GM23248 (cell line): ENCODE results near the gene XIRP2. TPM values are rescaled to one million over a fixed set of nuclear protein-coding genes. Genes with fewer than 3 reads are reported as not detected.

ENCODE experiments used
- DNase-seq: peaks from one replicate; pipeline ENCODE4 v3.0.0-alpha.2; 2015
- H2AFZ ChIP-seq: fragments of 200-600 bp; sonication (generic); 2 replicates; pipeline ENCODE4 v1.6.1; 2016; ENCODE audit warnings: antibody characterized with exemption
- H3F3A ChIP-seq: fragments of 200-600 bp; sonication (generic); 2 replicates; pipeline ENCODE4 v1.6.1; 2016; ENCODE audit warnings: mild to moderate bottlenecking, antibody characterized with exemption, mixed run types; ENCODE audit not compliant: insufficient read depth
- H3K27ac ChIP-seq: fragments of 200-600 bp; sonication (generic); 2 replicates; pipeline ENCODE4 v1.5.1; 2016; ENCODE audit warnings: mild to moderate bottlenecking
- H3K27me3 ChIP-seq: fragments of 200-600 bp; sonication (generic); replicated peaks from 2 replicates; pipeline ENCODE4 v1.6.1; 2016; ENCODE audit warnings: mild to moderate bottlenecking; ENCODE audit not compliant: insufficient read depth
- H3K36me3 ChIP-seq: fragments of 200-600 bp; sonication (generic); 2 replicates; pipeline ENCODE4 v1.6.1; 2016; ENCODE audit warnings: low read depth, mild to moderate bottlenecking
- H3K4me1 ChIP-seq: fragments of 200-600 bp; sonication (generic); 2 replicates; pipeline ENCODE4 v1.6.1; 2016; ENCODE audit warnings: mild to moderate bottlenecking; ENCODE audit not compliant: insufficient read depth
- H3K4me2 ChIP-seq: fragments of 200-600 bp; sonication (generic); one replicate; pipeline ENCODE4 v1.6.1; 2016; ENCODE audit warnings: mild to moderate bottlenecking; ENCODE audit not compliant: unreplicated experiment
- H3K4me3 ChIP-seq: fragments of 200-600 bp; sonication (generic); 2 replicates; pipeline ENCODE4 v1.5.1; 2016; ENCODE audit warnings: mild to moderate bottlenecking
- H3K79me2 ChIP-seq: fragments of 200-600 bp; sonication (generic); 2 replicates; pipeline ENCODE4 v1.6.1; 2016; ENCODE audit warnings: mild to moderate bottlenecking; ENCODE audit not compliant: insufficient read depth
- H3K9ac ChIP-seq: fragments of 200-600 bp; sonication (generic); 2 replicates; pipeline ENCODE4 v1.6.1; 2016; ENCODE audit warnings: mild to moderate bottlenecking
- H3K9me2 ChIP-seq: fragments of 200-600 bp; sonication (generic); 2 replicates; pipeline ENCODE4 v1.6.1; 2016; ENCODE audit warnings: mixed run types, mild to moderate bottlenecking, moderate library complexity; ENCODE audit not compliant: insufficient read depth
- H3K9me3 ChIP-seq: fragments of 200-600 bp; sonication (generic); one replicate; pipeline ENCODE4 v1.6.1; 2017; ENCODE audit warnings: low read depth
- H4K20me1 ChIP-seq: fragments of 200-600 bp; sonication (generic); 2 replicates; pipeline ENCODE4 v1.6.0; 2016; ENCODE audit not compliant: insufficient read depth
- EZH2 ChIP-seq: fragments of 200-600 bp; sonication (generic); IDR thresholded peaks from 2 replicates; pipeline ENCODE4 v1.6.1; 2018; ENCODE audit warnings: antibody characterized with exemption, mild to moderate bottlenecking; ENCODE audit not compliant: insufficient read depth, poor library complexity, severe bottlenecking
- EZH2phosphoT487 ChIP-seq: fragments of 200-600 bp; sonication (generic); IDR thresholded peaks from 2 replicates; pipeline ENCODE4 v1.6.1; 2018; ENCODE audit warnings: antibody characterized with exemption, moderate library complexity, mild to moderate bottlenecking, low read depth; ENCODE audit not compliant: insufficient read depth
- WGBS, 2 experiments: methylation state at CpG; one replicate each; pipeline ENCODE4 v1.1.6; 2015 to 2017; ENCODE audit warnings: low lambda C conversion rate in 2 of 2, low coverage in 1 of 2; ENCODE audit errors: missing lambda C conversion rate in 2 of 2; 5-methylcytosine and 5-hydroxymethylcytosine counted together
- in situ Hi-C: fragments of 300-500 bp; cut with MboI; formaldehyde crosslinking; loops from 2 replicates; pipeline ENCODE4 v1.15.0; 2020
- polyA plus RNA-seq: library from polyadenylated mRNA; unstranded; fragments of >200 nt; fragmentation: Nextera tagmentation; extraction: Ambion mirVana; gene quantifications from 2 replicates; pipeline ENCODE4 v1.2.1, GENCODE V29; 2016
- total RNA-seq: library from RNA; depleted of rRNA; stranded (reverse); fragments of >200 nt; shearing (Covaris generic); gene quantifications from 2 replicates; pipeline ENCODE4 v1.2.3, GENCODE V29; 2014

The XIRP2 gene
- total and polyA plus RNA-seq, 2 experiments from 2014 or later: not detected

DNA sequence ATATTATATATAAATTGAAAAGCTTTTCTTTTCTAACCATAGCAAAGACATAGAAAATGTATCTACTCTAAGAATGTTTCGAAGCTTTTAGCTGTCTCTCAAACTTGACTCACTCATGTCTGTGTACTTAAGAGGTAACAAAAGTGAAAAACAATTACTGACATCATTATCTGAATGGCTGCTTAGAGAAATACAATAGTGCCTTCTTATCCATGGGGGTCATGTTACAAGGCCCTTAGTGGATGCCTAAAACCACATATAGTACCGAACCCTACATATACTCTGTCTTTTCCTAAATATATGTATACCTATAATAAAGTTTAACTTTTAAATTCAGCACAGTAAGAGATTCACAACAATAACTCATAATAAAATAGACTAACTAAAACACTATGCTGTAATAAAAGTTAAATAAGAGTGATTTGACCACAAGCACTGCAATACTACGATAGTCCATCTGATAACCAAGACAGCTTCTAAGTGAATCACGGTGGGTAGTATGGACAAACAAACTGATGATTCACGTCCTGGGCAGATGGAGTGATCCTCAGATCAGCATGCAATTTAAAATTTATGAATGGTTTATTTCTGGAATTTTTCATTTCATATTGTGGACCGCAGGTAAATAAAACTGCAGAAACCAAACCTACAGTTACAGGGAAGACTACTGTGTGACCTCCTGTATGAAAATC is 246.2 kb downstream of the XIRP2 start:
- Histone ChIP-seq H3K27ac (0 out of 2 replicates have a peak overlapping the region, but pooled peaks have one; percentile 4), H3K4me2 (peak overlapping the region; percentile 27)
- in situ Hi-C loops: no loop called here

DNA sequence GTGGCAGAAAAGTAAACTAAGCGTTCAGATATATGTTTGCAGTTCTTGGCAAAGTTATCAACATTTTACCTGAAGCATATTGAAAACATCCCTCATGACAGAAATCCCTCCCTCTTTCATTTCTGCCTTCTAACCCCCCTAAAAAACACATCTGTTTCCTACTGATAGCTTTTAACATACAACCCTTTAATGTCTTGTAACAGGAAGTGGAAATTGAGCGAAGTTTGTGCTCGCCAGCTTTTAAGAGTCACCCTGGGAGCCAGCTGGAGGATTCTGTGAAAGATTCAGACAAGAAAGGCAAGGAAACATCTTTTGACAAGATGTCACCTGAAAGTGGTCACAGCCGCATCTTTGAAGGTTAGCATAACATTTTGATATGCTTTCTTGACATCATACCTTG is 247.4 kb downstream of the XIRP2 start:
- TF ChIP-seq EZH2phosphoT487 (no peak), EZH2 (no peak)
- 89 to 92% methylated on average over 4 of the region's 4 CpGs for WGBS, 2 experiments
- Histone ChIP-seq H3K79me2 (no peaks in the 10 kb centered on the region), H3K4me1 (peaks cover 27% of the 10 kb centered on the region), H3K4me3 (no peak overlapping the region), H4K20me1 (no peaks in the 10 kb centered on the region), H3K9ac (no peak overlapping the region), H3K4me2 (no peak overlapping the region), H3K27me3 (no peaks in the 10 kb centered on the region), H2AFZ (no peak overlapping the region), H3F3A (peaks cover 13% of the 10 kb centered on the region), H3K9me2 (no peaks in the 10 kb centered on the region), H3K9me3 (no peaks in the 10 kb centered on the region), H3K36me3 (no peaks in the 10 kb centered on the region), H3K27ac (no peak overlapping the region)
- in situ Hi-C loops: no loop called here
- no peak for DNase-seq

More for the DNA sequence above, 246.2 kb downstream of the XIRP2 start:
- Histone ChIP-seq H3K36me3 (no peaks in the 10 kb centered on the region), H3K9me3 (no peaks in the 10 kb centered on the region), H3K9me2 (no peaks in the 10 kb centered on the region), H3K27me3 (no peaks in the 10 kb centered on the region), H3K4me3 (no peak overlapping the region), H4K20me1 (no peaks in the 10 kb centered on the region), H2AFZ (no peak overlapping the region), H3K79me2 (no peaks in the 10 kb centered on the region), H3K9ac (no peak overlapping the region), H3F3A (peaks cover 13% of the 10 kb centered on the region), H3K4me1 (peaks cover 20% of the 10 kb centered on the region)
- DNase-seq: peak; percentile 82
- WGBS, 2 experiments: 44 to 45% methylated on average over 6 of the region's 6 CpGs
- TF ChIP-seq EZH2 (no peak), EZH2phosphoT487 (no peak)

DNA sequence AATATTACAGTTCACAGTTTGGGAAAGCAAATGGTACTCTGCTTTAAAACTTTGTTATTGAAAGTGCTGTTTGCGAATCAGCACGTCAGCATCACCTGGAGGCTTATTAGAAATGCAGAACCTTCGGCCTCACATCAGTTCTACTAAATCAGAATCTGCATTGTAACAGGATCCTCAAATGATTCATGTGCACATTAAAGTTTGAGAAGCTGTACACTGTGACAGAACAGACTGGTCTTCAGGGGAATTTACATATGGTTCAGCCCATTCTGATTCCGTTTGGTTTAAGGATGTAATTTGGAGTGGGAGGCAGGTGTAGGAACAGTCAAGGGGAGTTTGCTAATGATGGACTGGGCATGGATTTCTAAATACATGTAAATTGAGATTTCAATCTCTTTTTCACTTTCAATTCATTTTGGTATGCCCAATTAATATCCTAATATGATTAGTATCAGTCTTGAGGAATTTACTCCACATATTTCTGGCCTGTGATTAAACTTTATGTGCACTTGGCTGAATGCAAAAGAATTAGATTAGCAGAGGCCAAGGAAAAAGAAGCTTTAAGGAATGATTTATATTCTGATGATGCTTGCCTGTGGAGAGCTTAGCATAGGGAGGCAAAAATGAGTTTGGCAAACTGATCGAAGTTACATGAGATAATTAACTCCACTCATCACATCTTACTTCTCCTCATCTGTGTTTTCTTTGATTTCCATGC is 248.8 kb downstream of the XIRP2 start:
- no peak overlapping the region for H3K27ac ChIP-seq
- 63 to 68% methylated on average over 5 of the region's 5 CpGs for WGBS, 2 experiments
- no peaks in the 10 kb centered on the region for H3K79me2 ChIP-seq
- H3K4me1 ChIP-seq: peaks cover 33% of the 10 kb centered on the region
- no peak overlapping the region for H3K4me2 ChIP-seq
- H2AFZ ChIP-seq: no peak overlapping the region
- H3K27me3 ChIP-seq: no peaks in the 10 kb centered on the region
- no peak for DNase-seq
- in situ Hi-C loops: no loop called here
- no peaks in the 10 kb centered on the region for H3K9me2 ChIP-seq
- H3K9ac ChIP-seq: no peak overlapping the region
- no peaks in the 10 kb centered on the region for H3K9me3 ChIP-seq
- TF ChIP-seq EZH2: no peak
- no peak for TF ChIP-seq EZH2phosphoT487
- H3K36me3 ChIP-seq: no peaks in the 10 kb centered on the region
- H3F3A ChIP-seq: peaks cover 13% of the 10 kb centered on the region
- no peaks in the 10 kb centered on the region for H4K20me1 ChIP-seq
- no peak overlapping the region for H3K4me3 ChIP-seq

DNA sequence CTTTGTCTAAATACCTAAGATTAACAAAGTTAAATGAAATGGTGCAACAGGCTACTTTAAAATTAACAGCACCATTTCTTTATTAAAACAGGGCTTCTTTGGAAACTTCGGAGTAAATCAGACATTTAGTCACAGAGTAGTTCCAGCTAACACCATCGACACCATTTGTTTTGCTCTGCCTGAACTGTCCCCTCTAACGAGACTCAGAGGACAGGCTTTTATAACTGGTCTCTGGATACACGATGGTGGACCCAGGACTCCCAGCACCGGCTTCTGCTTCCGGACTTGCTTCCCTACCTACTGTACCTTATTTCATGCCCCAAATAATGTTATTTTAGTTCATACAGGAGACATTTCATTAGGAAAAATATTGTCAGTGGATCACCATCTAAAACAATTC is 252.1 kb downstream of the XIRP2 start:
- Histone ChIP-seq H3K27me3 (no peaks in the 10 kb centered on the region), H2AFZ (no peak overlapping the region), H3K79me2 (no peaks in the 10 kb centered on the region), H3K9ac (no peak overlapping the region), H3K4me3 (no peak overlapping the region), H3K4me2 (peak overlapping the region; percentile 31), H3K9me2 (no peaks in the 10 kb centered on the region), H3K9me3 (no peaks in the 10 kb centered on the region), H3K36me3 (no peaks in the 10 kb centered on the region), H4K20me1 (no peaks in the 10 kb centered on the region), H3K4me1 (peaks cover 30% of the 10 kb centered on the region), H3K27ac (no peak overlapping the region), H3F3A (peaks cover 4% of the 10 kb centered on the region)
- 74 to 78% methylated on average over 6 of the region's 6 CpGs for WGBS, 2 experiments
- no peak for TF ChIP-seq EZH2
- no peak for TF ChIP-seq EZH2phosphoT487
- DNase-seq: no peak
- in situ Hi-C loops: no loop called here
